Hematopoietic multipotent progenitor cell (in vitro differentiated cells): ENCODE data around the gene TMX3. TPM values are rescaled to one million over a fixed set of nuclear protein-coding genes. Genes with fewer than 3 reads are reported as not detected.

Source experiments
- total RNA-seq: library from RNA; depleted of rRNA; stranded (reverse); fragments of >200 nt; gene quantifications from one replicate; pipeline ENCODE4 v1.2.3, GENCODE V29; 2012

The TMX3 gene
- total RNA-seq, 1 donor: 18.3 TPM

Other genes with a start within 250 kb of the TMX3 start
- 3.2 TPM for gene CCDC102B, start 83.0 kb upstream of the TMX3 start, total RNA-seq